ENCODE measurements around the gene AP3B1. TPM values are rescaled to one million over a fixed set of nuclear protein-coding genes. Genes with fewer than 3 reads are reported as not detected.

The AP3B1 gene
- total RNA-seq, 1 donor, result 18.9 TPM

- DNase-seq (ENCODE audit: low read depth in 2 of 3, low spot score in 2 of 3), result no peak
Observed at GRCh38 chr5:77986261-77986660, 308.2 kb downstream of the AP3B1 start.

DNA sequence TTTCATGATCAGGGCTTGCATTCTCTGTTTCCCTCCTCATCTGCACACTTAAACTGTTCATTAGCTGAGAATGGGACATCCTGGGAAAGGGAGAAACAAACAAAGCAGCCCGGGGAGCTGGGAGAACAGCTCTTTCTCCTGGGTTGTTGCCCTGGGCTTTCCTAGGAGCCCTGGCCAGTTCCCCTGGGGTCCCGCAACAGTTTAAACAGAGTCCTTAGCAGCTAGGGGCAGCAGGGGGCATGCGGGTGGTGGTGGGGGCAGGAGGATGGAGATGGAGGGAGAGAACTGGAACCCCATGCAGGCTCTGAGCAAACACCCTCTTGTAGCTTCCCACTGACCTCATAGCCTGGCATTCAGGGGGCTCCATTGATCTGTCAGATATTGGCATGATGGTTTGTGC is 309.3 kb downstream of the AP3B1 start:
- DNase-seq (ENCODE audit: low read depth in 2 of 3, low spot score in 2 of 3), result no peak

- DNase-seq (ENCODE audit: low read depth in 2 of 3, low spot score in 2 of 3), result no peak
Observed at GRCh38 chr5:77984587-77984986, 309.9 kb downstream of the AP3B1 start.

- DNase-seq (ENCODE audit: low read depth in 2 of 3, low spot score in 2 of 3), result no peak
Observed at GRCh38 chr5:77983482-77984199, 310.9 kb downstream of the AP3B1 start.

DNA sequence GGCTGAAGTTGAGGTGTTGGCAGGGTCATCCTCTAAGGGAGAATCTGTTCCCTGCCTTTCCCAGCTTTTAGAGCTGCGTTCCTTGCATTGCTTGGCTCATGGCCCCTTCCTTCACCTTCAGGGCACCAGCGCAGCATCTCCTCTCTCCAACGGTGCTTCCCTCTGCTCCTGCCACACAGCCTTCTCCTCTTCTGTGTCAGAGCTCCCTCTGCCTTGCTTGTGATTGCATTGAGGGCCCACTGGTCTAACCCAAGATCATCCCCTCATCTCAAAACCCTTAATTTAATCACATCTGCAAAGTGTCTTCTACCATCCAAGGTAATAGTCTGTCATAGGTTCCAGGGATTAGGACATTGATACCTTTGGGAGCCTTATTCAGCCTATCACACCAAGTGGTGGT is 312.7 kb downstream of the AP3B1 start:
- no peak for DNase-seq (ENCODE audit: low read depth in 2 of 3, low spot score in 2 of 3)

GRCh38 chr5:77974576-77974975 is 319.9 kb downstream of the AP3B1 start:
- DNase-seq (ENCODE audit: low read depth in 2 of 3, low spot score in 2 of 3), result no peak

DNA sequence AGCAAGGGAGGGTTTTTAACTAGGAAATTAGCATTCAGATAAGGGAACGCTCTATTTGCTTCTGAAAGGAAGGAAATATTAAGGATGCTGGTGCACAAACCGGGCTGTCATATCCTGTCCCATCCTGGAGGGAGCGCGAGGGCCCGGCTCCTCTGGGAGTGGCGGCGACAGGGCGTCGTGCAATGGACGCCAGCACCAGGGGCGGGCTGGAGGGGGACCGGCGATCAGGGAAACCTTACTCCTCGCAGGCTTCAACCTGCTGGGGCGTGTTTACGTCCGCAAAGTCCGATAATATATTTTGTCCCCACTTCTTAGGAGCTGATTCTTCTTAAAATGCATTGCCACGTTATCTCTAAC is 321.3 kb downstream of the AP3B1 start:
- no peak for DNase-seq (ENCODE audit: low read depth in 2 of 3, low spot score in 2 of 3)

DNA sequence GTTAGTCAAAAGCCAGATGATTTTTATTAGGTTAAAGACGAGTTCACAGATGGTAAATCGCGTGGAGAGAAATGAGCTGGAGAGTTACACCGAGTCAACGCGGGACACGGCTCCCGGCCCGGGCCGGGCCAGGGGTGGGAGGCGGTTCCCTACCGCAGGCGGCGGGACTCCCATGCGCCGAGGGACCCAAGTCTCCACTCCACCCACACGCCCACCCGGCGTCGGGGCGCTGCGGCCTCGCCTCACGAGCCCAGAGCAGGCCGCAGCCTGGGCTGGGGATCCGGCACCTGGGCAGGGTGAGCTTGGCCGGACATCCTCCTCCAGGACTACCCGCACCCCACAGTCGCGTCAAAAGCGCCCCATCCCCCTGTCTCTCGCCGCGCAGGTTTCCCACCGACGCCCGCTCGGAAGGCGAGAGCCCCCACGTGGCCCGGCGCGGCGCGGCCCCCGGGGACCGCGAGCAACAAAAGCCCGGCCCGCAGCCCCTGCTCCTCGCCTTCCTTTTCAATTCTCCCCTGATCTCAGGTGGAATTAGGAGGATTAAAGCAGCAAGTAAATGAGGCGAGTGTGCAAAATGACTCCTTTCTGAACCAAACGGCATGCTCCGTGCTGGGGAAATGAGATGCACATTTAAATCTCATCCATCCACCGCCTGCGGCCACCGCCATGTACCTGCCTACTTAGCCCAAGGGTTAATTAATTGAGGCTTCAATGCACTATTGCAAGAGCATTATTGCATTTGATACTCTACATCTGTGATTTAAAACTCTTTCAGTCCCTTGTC is 321.8 kb downstream of the AP3B1 start:
- DNase-seq (ENCODE audit: low read depth in 2 of 3, low spot score in 2 of 3), result peak in 1 of 3 donors; percentile 29

DNA sequence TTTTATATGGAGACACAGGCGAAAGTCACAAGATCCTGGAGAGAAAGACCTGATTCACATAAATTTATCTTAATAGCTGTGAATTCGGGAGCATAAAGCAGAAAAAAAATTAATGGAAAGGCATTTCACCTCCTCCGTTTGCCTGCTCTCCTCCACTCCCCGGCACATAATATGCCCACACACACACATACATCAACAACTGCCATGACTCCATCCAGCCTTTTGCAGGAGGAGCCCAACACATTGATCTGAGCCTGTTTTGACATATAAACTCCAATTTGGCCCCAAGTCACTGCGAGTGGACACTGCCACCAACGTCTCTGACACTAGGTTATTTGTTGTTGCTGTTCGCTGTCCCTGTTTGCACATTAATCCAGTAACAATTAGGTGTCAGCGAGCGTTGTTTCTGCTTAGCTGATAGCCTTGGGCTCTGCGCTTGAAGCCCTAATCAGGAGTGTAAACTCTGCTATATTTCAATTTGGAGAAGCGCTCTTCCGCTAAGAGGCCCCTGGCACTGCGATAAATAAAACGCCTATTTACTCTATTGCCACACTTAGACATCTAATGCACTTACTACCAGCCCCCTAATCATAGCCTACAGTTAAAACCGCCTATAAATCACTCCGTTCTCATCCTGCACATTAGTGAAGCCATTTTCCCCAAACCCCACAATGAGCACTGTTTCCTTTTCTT is 322.6 kb downstream of the AP3B1 start:
- peak in 1 of 3 donors; percentile 44 for DNase-seq (ENCODE audit: low read depth in 2 of 3, low spot score in 2 of 3)

DNA sequence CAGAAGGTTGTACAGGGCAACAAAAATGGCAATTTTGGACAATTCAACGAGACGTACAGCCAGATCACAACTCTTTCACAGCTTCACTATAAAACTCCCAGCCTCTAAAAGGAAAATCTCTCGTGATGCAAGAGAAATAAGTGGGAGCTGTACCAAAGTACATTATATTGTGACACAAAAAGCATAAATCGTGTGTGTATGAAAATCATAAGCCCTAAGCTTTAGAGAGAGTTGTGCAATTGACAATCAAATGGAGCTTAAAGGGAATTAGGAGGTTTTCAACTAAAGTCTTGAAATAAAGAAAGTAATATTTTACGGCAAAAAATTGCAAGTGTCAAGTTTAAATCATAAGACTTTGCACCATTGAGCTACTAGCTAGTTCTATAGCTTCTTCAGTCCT is 323.6 kb downstream of the AP3B1 start:
- DNase-seq (ENCODE audit: low read depth in 2 of 3, low spot score in 2 of 3), result no peak

DNA sequence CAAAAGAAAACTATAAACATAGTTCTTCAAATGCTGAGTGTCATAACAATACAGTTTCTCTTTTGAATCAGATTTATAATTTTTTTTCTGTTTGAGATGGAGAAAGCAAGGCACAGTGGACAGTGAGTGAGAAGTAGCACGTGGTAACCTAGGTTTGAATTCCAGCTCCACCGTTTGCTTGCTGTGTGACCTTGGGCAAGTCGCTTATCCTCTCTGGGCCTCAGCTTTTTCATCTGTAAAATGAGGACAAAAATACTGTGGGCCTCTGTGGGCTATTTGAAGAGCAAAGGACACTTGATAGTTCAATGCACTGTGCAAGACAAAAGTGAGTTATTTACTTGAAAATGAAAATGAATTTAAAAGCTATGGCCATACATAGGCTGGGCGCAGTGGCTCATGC is 330.7 kb downstream of the AP3B1 start:
- DNase-seq (ENCODE audit: low read depth in 2 of 3, low spot score in 2 of 3), result no peak

- DNase-seq (ENCODE audit: low read depth in 2 of 3, low spot score in 2 of 3), result no peak
Observed at GRCh38 chr5:77960863-77961396, 333.6 kb downstream of the AP3B1 start.

DNA sequence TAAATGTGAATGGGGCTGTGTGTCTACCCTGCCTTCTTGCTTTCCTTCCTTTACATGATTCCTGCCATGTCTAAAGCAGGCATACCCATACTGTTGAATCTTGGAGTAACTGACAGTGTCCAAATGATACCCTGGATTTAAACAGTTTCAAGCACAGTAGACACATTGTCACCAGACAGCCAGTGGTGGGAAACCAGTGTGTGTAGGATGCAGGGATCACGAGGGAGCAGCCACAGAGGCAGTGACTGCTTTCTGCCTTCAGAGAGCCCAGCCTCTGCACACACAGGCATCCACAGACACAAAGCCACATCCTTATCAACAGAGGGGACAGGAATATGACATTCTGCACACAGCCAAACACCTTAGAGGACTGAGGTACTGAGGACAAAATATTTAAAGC is 334.2 kb downstream of the AP3B1 start:
- DNase-seq (ENCODE audit: low read depth in 2 of 3, low spot score in 2 of 3), result no peak

DNA sequence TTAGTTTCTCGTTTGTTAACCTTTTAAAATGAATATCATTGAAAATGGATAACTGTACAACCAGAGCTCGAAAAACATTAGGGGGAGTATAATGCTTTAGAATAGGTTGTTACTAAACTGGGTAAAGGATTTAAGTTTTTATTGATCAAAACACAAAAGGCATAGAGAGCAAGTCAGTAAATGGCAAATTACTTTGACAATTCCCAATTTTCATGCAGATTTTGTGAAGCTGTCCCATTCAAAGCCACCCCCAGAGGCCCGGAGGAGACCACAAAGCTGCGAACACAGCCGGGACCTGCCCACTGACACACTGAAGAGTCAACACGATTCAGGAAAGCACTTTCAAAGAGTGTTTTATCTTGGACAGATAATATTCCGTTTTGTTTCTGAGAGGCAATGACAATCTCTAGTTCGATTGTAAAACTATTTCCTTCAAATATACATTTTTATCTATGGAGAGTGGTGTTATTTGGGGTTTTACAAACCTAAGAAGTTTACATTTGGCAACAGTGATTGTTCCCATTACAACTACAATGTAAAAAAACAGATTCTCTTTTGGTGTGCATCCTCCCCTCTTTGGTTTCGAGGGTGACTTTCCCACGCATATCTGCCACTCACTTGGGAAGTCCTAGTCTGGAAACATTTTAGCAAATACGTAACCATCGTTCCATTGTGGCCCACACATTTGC is 335.7 kb downstream of the AP3B1 start:
- peak in 1 of 3 donors; percentile 33 for DNase-seq (ENCODE audit: low read depth in 2 of 3, low spot score in 2 of 3)

GRCh38 chr5:77957931-77958521 is 336.5 kb downstream of the AP3B1 start:
- DNase-seq (ENCODE audit: low read depth in 2 of 3, low spot score in 2 of 3), result no peak

DNA sequence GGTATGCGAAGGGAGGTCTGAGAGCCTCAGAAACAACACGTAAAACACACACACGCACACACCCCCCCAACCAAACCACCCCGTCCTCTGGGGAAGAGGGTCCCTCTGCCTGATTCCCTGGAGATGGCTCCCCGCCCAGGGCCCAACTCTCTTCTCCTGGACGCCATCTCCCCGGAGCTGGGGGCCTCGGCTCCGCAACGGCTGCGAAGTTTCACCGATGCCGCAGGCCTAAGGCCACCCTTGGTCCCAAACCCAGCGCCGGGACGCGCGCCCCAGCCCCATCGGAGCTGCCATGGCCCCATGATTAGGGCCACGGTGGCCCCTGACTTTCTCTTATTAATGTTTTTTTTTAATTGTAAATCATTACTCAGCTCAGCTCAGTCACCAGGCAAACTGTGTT is 337.0 kb downstream of the AP3B1 start:
- DNase-seq (ENCODE audit: low read depth in 2 of 3, low spot score in 2 of 3), result no peak

DNA sequence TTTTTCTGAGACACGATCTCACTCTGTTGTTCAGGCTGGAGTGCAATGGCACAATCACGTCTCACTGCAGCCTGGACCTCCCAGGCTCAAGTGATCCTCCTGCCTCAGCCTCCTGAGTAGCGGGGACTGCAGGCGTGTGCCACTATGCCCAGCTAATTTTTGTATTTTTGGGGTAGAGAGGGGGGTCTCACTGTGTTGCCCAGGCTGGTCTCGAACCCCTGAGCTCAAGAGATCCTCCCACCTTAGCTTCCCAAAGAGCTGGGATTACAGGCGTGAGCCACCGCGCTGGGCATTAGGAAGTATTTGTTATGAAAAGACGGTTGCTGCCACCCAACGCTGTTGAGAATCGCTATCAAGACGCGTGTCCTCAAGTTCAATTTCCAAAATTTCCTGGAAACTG is 337.4 kb downstream of the AP3B1 start:
- no peak for DNase-seq (ENCODE audit: low read depth in 2 of 3, low spot score in 2 of 3)

DNA sequence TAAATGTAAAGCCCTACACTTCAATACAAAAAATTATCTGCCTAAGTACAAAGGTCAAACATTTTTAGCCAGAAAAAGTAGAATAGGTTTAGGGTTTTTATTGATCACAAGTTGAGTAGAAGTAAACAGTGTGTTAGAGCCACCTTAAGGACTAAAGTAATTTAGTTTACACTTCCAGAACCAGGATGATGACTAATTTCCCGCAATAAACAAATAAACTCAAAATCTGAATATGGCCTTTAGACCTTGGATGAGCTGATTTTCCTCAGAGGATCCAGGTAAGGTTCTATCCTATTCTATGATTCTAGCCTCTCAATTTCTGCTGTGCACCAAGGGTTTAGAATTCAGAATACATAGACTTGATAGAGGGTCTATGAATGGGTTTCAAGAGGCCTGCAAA is 338.9 kb downstream of the AP3B1 start:
- DNase-seq (ENCODE audit: low read depth in 2 of 3, low spot score in 2 of 3), result no peak

DNA sequence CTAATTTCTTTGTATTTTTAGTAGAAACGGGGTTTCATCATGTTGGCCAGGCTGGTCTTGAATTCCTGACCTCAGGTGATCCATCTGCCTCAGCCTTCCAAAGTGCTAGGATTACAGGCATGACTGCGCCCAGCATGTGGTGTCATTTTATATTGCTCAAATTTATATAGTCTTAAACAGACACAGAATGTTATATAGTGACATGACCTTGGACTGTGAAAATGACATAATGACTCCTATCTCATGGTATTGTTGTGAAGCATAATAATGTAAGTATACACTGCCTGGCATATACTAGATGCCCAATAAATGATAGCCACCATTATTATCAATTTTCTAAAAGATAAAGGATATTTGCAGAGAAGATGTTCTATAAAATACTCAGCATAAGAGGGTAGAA is 341.1 kb downstream of the AP3B1 start:
- DNase-seq (ENCODE audit: low read depth in 2 of 3, low spot score in 2 of 3), result no peak

GRCh38 chr5:77952636-77953212 is 341.8 kb downstream of the AP3B1 start:
- no peak for DNase-seq (ENCODE audit: low read depth in 2 of 3, low spot score in 2 of 3)

All from hematopoietic multipotent progenitor cell (in vitro differentiated cells).